ENCODE results near the gene NKX1-2. TPM values are rescaled to one million over a fixed set of nuclear protein-coding genes. Genes with fewer than 3 reads are reported as not detected.

Gene NKX1-2
- total and polyA plus RNA-seq, 2 of the 8 experiments (the other 6 are each of a cell fraction or from before 2014, with no cell fraction given) = 12.7 to 34.9 TPM

DNA sequence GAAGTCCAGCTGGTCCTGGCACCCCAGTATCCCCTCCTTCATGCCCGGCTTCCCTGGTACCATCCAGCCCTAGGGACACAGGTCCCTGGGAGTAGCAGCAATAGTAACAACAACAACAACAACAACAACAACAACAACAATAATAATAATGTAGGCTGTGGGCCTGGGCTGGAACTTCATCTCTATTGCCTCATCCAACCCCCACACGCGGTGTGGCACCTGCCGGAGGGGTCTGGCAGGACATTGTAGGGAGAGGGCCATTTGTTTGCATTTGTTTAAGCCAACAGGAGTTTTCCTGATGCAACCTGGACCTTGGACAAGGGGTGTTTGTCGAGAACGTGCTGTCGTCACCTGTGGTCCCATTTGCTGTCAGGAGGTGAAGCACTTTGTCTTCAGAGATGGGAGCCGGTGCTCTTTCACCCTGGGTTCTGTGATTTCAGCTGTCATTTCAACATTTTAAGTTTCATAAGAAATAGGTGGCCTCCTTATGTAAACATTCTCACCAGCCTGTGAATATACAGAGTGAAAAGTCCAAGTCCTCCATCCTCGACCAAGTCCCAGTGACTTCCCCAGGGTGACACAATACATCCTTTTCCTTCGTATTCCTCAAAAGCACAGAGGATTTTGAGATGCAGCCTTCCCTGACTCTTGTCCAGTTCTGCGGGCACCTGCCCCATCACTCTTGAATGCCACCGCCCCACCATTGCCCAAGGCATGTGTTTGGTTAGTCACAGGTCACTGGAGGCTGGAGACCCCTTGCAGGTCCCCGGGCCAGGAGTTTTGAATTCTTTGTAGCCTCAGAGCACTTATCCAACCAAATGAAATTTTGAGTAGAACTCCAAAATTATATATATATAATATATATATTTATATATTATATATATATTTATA is 21.0 kb upstream of the NKX1-2 start (continued):
- TF ChIP-seq, protein P1, sequence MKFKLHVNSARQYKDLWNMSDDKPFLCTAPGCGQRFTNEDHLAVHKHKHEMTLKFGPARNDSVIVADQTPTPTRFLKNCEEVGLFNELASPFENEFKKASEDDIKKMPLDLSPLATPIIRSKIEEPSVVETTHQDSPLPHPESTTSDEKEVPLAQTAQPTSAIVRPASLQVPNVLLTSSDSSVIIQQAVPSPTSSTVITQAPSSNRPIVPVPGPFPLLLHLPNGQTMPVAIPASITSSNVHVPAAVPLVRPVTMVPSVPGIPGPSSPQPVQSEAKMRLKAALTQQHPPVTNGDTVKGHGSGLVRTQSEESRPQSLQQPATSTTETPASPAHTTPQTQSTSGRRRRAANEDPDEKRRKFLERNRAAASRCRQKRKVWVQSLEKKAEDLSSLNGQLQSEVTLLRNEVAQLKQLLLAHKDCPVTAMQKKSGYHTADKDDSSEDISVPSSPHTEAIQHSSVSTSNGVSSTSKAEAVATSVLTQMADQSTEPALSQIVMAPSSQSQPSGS (IDR thresholded peaks at IDR 0.05; ENCODE audit: low read length) = no peak

All from H1 (cell line).